ENCODE measurements around the gene RCL1.
A peak's percentile ranks its signal among the peaks of the same experiment; 100 is the strongest.

Gene RCL1

DNA sequence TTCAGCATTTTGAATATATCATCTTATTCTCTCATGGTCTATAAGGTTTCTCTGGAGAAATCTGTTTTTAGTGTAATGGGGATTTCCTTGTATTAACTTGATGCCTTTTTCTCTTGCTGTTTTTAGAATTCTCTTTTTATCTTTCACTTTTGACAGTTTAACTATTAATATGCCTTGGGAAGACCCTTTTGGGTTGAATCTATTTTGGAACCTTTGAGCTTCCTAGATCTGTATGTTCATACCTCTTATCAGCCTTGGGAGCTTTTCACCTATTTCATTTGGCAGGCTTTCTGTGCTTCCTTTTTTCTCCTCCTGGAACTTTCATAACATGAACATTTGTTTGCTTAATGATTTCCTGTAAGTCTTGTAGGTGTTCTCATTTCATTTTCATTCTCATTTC lies 22.2 kb downstream of the RCL1 start:
- no peak for DNase-seq

DNA sequence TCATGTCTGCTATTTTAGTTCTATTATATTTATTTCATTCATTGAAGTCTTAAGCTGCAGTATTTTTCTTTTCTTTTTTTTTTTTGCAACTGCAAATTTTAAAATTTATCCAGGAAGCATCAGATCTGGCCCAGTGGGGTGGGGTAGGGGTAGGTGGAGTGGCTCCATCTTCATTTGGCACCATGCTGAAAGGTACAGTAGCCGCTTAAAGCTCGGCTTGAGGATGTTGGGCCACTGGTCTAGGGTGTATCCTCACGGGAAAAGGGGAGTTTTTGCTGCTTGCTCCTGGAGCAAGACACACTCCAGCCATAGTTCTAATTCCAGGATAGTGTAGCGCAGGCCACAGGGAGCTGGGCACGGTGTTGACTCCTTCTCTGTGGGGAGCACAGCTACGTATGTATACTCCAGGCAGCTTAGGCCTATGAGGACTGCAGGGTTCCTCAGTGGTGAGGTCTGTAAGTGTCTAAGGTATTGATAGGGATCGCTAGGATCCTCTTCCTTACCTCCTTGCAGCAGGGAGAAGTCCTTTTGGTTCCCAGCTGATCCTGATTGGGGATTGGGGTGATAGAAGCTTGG lies 22.7 kb downstream of the RCL1 start:
- no peak for DNase-seq

DNA sequence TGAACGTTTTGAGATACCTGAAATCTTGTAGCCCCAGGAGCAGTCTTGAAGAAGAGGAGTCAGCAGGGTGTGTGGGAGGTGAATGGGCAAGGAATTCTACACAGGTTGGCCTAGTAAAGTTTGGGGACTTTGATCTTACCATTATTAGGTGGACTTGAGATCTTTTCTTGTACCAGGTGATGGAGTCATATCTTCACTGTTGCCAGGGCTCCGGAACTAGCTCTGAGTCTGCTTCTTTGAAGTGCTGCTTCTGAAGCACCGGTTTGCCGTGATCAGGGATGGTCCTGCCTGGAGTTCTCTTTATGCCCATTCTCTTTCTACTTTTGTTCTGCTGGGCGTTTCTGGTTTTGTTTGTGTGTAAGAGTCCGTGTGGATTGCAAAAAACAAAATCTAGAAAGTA lies 27.4 kb downstream of the RCL1 start:
- DNase-seq = no peak

DNA sequence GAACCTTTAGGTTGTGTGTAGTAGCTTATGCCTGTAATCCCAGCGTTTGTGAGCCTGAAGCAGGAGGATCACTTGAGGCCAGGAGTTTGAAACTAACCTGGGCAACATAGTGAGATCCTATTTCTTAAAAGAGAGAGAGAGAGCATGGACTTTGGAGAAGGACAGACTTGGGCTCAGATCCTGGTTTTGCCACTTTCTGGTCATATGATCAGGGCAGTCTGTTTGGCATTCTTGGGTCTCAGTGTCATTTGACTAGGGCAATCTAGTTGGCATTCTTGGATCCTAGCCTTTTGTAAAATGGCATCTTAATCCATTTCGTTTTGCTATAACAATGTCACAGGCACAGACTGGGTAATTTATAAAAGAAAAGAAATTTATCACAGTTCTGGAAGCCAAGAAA lies 28.4 kb downstream of the RCL1 start:
- DNase-seq = no peak

DNA sequence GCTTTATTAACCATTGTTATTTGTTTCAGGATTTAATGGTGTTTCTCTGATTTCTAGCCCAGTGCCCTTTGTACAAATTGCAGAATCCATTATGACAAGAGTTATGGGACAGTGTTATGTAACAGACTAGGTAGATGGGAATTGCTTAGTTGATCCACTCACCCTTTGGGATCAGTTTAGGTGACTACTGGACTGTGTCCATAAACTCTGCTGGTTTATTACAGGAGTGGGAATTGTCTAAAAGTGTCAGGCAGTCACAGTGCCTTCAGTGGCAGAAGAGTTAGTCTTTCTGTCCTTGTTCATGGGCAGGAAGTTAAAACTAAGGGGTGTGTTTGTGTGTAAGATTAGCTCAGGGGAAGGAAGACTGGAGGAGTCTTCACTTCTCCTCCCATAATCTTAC lies 29.3 kb downstream of the RCL1 start:
- DNase-seq = no peak

DNA sequence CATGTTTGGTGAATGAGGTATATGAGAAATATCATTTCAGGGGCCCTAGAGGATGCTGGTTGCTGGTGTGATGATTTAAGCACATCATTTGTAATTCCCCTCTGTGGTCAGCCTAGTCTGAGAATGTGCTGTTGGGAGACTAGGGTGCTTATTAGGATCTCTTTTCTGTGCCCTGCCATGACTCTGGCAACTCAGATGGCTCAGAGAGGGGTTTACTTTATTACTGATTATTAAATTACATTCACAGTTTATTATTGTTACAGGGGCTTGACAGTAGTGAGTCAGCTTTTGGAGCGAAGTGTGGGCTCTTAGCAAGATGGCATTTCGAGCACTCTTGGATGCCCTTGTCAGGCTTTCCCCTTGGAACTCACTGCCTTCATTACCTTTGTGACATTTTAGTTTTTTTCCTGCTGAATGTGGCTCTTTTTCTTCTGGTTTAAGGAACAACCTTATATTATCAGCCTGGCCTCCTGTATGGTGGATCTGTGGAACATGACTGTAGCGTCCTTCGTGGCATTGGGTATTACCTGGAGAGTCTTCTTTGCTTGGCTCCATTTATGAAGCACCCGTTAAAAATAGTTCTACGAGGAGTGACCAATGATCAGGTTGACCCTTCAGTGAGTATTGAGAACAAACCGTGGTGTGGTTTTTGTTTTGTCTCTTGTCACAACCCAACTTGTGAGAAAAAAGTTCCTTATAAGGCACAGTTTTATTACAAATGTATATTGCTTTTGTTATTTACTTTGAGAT lies 33.8 kb downstream of the RCL1 start:
- no peak for DNase-seq

DNA sequence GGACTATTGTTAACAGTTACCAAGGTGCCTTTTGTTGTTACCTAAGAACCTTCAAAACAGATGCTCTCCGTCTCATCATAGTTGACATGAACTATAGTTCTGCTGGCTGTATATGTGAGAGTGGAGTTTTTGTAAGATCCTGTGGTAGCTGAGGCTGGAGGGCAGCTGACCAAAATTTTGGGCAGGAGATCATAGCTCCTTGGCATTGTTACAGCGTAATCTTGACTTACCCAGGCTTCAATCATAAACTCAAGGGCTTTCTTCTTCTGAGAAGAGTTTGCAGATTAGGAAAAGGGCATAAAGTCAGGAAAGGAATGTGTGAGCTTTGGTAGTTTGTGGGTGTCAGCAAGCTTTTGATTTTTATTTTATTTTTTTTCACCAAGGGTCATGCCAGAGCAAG lies 34.5 kb downstream of the RCL1 start:
- no peak for DNase-seq

DNA sequence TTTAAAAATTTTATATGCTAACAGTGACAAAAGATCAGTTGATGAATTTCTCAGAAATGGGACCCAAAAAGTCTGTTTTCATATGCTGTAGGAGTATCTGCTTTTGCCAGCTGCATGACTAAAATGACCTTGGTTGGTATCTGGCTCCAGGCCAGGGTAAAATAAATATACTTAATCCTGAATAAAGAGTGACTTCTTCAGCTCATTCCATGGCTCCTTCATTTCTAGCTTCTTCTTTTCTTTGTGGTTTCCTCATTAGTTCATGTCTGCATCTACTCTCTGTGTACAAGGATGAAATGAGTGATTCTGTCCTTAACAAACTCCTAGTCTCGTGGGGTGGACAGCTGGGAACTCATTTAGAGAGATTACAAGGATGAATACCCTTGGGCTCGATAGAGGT lies 36.0 kb downstream of the RCL1 start:
- no peak for DNase-seq

DNA sequence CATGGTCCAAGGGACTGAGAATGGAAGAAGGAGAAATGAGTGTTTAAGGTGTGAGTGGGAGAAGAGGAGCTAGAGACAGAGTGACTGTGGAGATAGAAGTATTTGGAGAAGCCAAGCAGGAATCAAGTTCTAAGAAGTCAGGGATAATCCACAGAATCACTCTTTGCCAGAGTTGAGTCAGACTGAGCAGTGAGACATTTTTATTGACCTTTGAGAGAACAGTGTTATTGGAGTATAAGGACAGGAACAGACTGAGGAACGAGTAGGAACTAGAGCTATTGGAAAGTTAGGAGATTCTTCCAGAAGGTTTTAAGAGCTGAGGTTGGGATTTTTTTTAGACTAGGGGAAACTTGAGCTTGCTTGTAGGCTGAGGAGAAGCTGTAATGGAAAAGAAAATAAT lies 37.2 kb downstream of the RCL1 start:
- DNase-seq = no peak

GRCh38 chr9:4830699-4831098 lies 38.0 kb downstream of the RCL1 start:
- no peak for DNase-seq

DNA sequence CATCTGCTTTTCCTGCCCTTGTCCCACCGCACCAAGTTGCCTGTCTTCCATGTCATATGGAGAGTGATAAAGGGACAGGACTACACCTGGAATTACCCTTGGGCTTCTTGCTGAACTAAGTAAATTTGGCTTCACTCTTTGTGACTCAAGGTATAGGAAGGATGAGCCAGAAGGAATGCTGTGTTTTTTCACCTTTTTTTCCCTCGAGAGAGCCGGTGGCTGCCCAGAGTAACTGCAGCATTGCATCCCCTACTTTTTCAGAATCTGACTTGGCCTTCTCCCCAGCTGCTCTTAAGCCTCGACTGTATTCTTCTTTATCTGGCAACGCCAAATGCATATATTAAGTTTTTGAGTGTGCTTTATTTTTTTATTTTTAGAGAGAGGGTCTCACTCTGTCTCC lies 38.4 kb downstream of the RCL1 start:
- no peak for DNase-seq

GRCh38 chr9:4831944-4832343 lies 39.2 kb downstream of the RCL1 start:
- DNase-seq = no peak

GRCh38 chr9:4832786-4833579 lies 40.2 kb downstream of the RCL1 start:
- DNase-seq = peak; percentile 70

GRCh38 chr9:4833781-4834560 lies 41.2 kb downstream of the RCL1 start:
- DNase-seq = no peak

DNA sequence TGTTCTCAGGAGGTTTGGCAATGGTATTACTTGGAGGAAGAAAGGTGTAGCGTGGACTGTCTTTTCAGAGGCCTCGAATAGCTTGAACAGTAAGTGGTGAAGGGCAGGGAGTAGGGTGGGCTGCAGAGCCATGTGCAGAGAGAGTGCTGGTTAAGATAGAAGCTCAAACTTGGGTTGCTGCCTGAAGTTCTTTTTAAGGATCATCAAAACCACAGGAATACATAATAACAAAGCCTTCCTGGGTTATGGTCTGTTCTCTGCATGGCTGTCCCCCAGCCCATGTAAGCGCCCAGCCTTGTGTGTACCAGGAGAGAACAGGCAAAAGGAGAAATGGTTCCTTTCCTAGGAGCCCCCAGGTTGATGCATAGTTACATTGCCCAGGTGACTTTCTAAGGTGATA lies 43.9 kb downstream of the RCL1 start:
- no peak for DNase-seq

- DNase-seq = no peak
Observed at GRCh38 chr9:4837261-4838188, 44.8 kb downstream of the RCL1 start.

DNA sequence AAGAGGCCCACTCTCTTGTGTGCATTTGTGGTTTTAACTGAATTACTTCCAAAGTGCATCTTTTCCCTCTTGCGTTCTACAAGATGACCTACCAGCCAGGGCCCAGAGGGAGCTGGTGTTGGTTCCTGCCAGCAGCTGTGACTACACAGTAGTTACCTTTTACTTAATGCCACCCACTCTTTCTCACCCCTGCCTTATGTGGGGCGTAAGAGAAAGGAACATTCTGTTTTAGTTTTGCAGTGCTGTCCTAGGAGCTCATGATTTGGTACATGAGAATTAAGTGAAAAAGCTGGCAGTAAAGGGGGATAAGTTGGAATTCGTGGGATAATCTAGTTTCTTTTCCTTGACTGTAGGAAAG lies 45.4 kb downstream of the RCL1 start:
- no peak for DNase-seq

DNA sequence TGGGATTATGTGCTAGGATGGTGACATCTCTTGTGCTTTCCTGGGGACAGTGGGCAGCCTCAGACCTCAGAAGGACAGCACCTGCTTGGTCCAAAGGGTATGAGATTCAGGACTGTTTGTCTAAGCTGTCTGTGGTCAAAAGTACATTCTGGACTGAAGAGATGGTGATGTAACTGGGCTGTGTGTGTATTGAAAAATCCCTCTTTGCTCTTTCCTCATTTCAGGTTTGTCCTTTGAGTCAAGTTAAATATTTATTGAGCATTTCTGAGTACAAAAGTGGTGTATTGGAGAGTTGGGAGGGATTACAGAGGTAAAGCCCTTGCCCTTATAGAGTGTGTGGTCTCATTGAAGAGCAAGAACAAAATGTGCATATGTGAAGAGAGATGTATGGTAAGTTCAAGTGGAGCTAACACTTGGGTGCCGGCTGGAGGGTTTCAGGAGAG lies 46.7 kb downstream of the RCL1 start:
- DNase-seq = no peak

GRCh38 chr9:4840018-4840417 lies 47.3 kb downstream of the RCL1 start:
- no peak for DNase-seq

DNA sequence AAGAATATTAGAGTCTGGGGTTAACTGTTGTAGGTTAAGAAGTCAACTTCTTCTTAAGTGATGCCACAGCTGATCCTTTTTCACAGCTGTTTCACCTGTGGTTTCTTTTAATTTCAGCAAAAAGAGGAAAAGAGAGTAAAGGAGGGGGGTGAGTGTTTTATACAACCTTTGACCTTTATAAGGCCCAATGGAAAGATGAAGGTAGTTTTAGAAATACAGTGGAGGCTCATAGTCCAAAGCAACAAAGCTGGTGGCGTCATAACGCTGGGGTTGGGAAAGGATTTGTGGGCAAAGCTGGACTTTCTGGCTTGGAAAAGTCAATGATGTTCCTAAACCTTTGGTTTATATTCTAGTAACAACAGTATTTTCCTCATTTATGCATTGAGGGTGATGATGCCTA lies 49.5 kb downstream of the RCL1 start:
- DNase-seq = no peak

DNA sequence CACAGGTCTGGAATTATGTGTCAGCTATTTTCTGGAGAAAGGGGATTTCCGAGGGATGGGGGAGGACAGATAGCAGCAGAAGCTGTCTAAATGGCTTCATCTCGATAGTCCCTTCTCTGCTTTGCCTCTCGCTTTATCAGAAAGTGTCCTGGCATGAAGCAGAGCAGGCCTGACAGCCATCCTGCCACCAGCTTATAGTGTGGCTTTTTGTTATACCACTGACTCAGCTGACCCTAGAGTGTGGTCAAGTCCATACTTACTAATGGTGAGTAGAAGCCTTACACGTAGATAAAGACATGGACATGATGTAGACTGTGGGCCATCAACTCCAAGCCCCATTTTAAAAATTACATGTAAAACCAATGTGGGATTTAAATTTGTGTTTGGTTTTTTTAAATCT lies 50.0 kb downstream of the RCL1 start:
- DNase-seq = no peak

All from activated naive CD4-positive, alpha-beta T cell treated with Interleukin-2 at 50 U/mL for 16 hours (primary cell).